Measurements from ENCODE around the gene CCDC91. TPM values are rescaled to one million over a fixed set of nuclear protein-coding genes. Genes with fewer than 3 reads are reported as not detected.

CCDC91 gene
- polyA plus RNA-seq, 3 donors, result 6.3 to 18.1 (median 15.6) TPM

GRCh38 chr12:28173440-28173839, 16.8 kb upstream of the CCDC91 start:
- no peaks in the 10 kb centered on the region for H3K79me2 ChIP-seq (ENCODE audit: insufficient read depth, low read length)
- H3K4me1 ChIP-seq (ENCODE audit: control insufficient read depth in 1 of 2, insufficient read depth in 2 of 2, low read length in 2 of 2), result no peaks in the 10 kb centered on the region
- Mint-ChIP-seq H3K27ac (no peak overlapping the region), H3K4me3 (no peak overlapping the region), H3K27me3 (ENCODE audit: low read depth in 3 of 3) (no peaks in the 10 kb centered on the region), H3K36me3 (no peaks in the 10 kb centered on the region), H3K4me1 (no peaks in the 10 kb centered on the region), H3K9me3 (peaks cover 0 to 6% (median 2%) of the 10 kb centered on the region in 7 donors)
- WGBS (ENCODE audit: insufficient coverage), result no CpG with 5 or more reads among the region's 1 CpG
- H3K4me3 ChIP-seq (replicated peaks in 1 of 3; ENCODE audit: low read depth in 2 of 3, low read length in 3 of 3), result no peak overlapping the region
- no peaks in the 10 kb centered on the region for H3K36me3 ChIP-seq (replicated peaks in 1 of 2; ENCODE audit: control insufficient read depth in 1 of 2, insufficient read depth in 2 of 2, low read length in 2 of 2)
- no peaks in the 10 kb centered on the region for H3K9me3 ChIP-seq (replicated peaks in 1 of 2; ENCODE audit: control insufficient read depth in 1 of 2, insufficient read depth in 1 of 2, low read length in 2 of 2)
- no peak overlapping the region for H3K9ac ChIP-seq (ENCODE audit: insufficient read depth, low read length, poor library complexity, severe bottlenecking)
- no peak for TF ChIP-seq CTCF (IDR thresholded peaks at IDR 0.05)
- H3K27me3 ChIP-seq (ENCODE audit: control insufficient read depth in 2 of 2, insufficient read depth in 2 of 2, low read length in 2 of 2), result no peaks in the 10 kb centered on the region
- no peak for DNase-seq
- H3K27ac ChIP-seq (ENCODE audit: low read depth in 1 of 2, low read length in 2 of 2), result no peak overlapping the region
- no peaks in the 10 kb centered on the region for H4K20me1 ChIP-seq (ENCODE audit: insufficient read depth, low read length)
- H2AFZ ChIP-seq (ENCODE audit: insufficient read depth, low read depth, low read length, poor library complexity, severe bottlenecking), result no peak overlapping the region
- intact Hi-C loops (cut with micrococcal nuclease), result no loop called here
- no peak overlapping the region for H3K4me2 ChIP-seq (replicated peaks; ENCODE audit: extremely low read depth, low read length, poor library complexity, severe bottlenecking)

DNA sequence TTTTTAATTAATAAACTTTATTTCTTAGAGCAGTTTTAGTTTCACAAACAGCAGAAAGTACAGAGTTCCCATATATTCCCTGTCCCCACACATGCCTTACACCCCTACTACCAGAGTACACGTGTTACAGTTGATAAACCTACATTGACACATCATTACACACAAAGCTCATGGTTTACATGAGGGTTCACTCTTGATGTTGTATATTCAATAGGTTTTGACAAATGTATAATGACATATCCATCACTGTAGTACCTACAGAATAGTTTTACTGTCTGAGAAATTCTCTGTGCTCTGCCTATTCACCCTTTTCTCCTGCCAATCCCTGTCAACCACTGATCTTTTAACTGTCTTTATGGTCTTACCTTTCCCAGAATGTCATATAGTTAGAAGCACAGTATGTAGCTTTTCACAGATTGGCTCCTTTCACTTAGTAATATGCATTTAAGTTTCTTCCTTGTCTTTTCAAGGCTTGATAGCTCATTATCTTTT, 15.1 kb upstream of the CCDC91 start:
- Histone ChIP-seq H3K36me3 (replicated peaks in 1 of 2; ENCODE audit: control insufficient read depth in 1 of 2, insufficient read depth in 2 of 2, low read length in 2 of 2) (no peaks in the 10 kb centered on the region), H3K9ac (ENCODE audit: insufficient read depth, low read length, poor library complexity, severe bottlenecking) (no peak overlapping the region), H3K4me2 (replicated peaks; ENCODE audit: extremely low read depth, low read length, poor library complexity, severe bottlenecking) (no peak overlapping the region), H3K27ac (ENCODE audit: low read depth in 1 of 2, low read length in 2 of 2) (no peak overlapping the region), H3K4me1 (ENCODE audit: control insufficient read depth in 1 of 2, insufficient read depth in 2 of 2, low read length in 2 of 2) (no peaks in the 10 kb centered on the region), H3K79me2 (ENCODE audit: insufficient read depth, low read length) (no peaks in the 10 kb centered on the region), H2AFZ (ENCODE audit: insufficient read depth, low read depth, low read length, poor library complexity, severe bottlenecking) (no peak overlapping the region), H3K4me3 (replicated peaks in 1 of 3; ENCODE audit: low read depth in 2 of 3, low read length in 3 of 3) (no peak overlapping the region), H3K27me3 (ENCODE audit: control insufficient read depth in 2 of 2, insufficient read depth in 2 of 2, low read length in 2 of 2) (no peaks in the 10 kb centered on the region), H4K20me1 (ENCODE audit: insufficient read depth, low read length) (no peaks in the 10 kb centered on the region), H3K9me3 (replicated peaks in 1 of 2; ENCODE audit: control insufficient read depth in 1 of 2, insufficient read depth in 1 of 2, low read length in 2 of 2) (no peaks in the 10 kb centered on the region)
- H3K4me1 Mint-ChIP-seq, result no peaks in the 10 kb centered on the region
- intact Hi-C loops (cut with micrococcal nuclease), result no loop called here
- DNase-seq, result no peak
- H3K4me3 Mint-ChIP-seq, result no peak overlapping the region
- no peaks in the 10 kb centered on the region for H3K36me3 Mint-ChIP-seq
- WGBS (ENCODE audit: insufficient coverage), result no CpG with 5 or more reads among the region's 1 CpG
- H3K9me3 Mint-ChIP-seq, result peaks cover 0 to 6% (median 2%) of the 10 kb centered on the region in 7 donors
- peaks cover 0 to 4% (median 0%) of the 10 kb centered on the region in 3 donors for H3K27me3 Mint-ChIP-seq (ENCODE audit: low read depth in 3 of 3)
- no peak for TF ChIP-seq CTCF (IDR thresholded peaks at IDR 0.05)
- H3K27ac Mint-ChIP-seq, result no peak overlapping the region

Data from CD14-positive monocyte (primary cell).